Adrenal gland (tissue), 12 donors: ENCODE data around the gene SLC6A20. TPM values are rescaled to one million over a fixed set of nuclear protein-coding genes. Genes with fewer than 3 reads are reported as not detected.
A peak's percentile ranks its signal among the peaks of the same experiment; 100 is the strongest.

Source experiments
- DNase-seq, 7 donors: peaks; one replicate each; pipeline ENCODE4 v3.0.0-alpha.2; 2019 to 2020
- H3K27ac ChIP-seq, 5 donors: fragments of 200-600 bp; sonication (generic) in 4 of 5; 1 replicate in 3 of 5; 2 replicates in 2 of 5; pipeline versions ENCODE4 v1.5.1 to v1.8.0; 2016 to 2020; ENCODE audit warnings: mild to moderate bottlenecking in 1 of 5
- H3K27me3 ChIP-seq: fragments of 200-600 bp; 2 replicates; pipeline ENCODE4 v1.8.0; 2021
- H3K36me3 ChIP-seq, 2 donors: fragments of 200-600 bp; replicated peaks in 1 of 2; 1 replicate in 1 of 2; 2 replicates in 1 of 2; pipeline versions ENCODE4 v1.5.1 to v1.8.0; 2018 to 2022
- H3K4me1 ChIP-seq, 2 donors: fragments of 200-600 bp; replicated peaks in 1 of 2; 1 replicate in 1 of 2; 2 replicates in 1 of 2; pipeline versions ENCODE4 v1.5.1 to v1.8.0; 2018 to 2021
- H3K4me3 ChIP-seq, 4 donors: fragments of 200-600 bp; sonication (generic) in 3 of 4; one replicate each; pipeline ENCODE4 v1.5.1; 2016 to 2018
- H3K9me3 ChIP-seq, 3 donors: fragments of 200-600 bp; sonication (generic) in 1 of 3; replicated peaks in 1 of 3; 1 replicate in 2 of 3; 2 replicates in 1 of 3; pipeline versions ENCODE4 v1.5.1 to v1.8.0; 2016 to 2021
- POLR2A ChIP-seq, 2 donors: fragments of 450-650 bp; IDR thresholded peaks; one replicate each; pipeline ENCODE4 v1.6.1; 2017; ENCODE audit warnings: antibody characterized with exemption in 2 of 2, mild to moderate bottlenecking in 2 of 2, moderate library complexity in 1 of 2
- WGBS, 4 donors: extraction: QIAGEN DNeasy Blood & Tissue Kit in 2 of 4; methylation state at CpG; one replicate each; pipeline versions ENCODE4 v1.1.5 to v1.1.7; 2013 to 2017; 5-methylcytosine and 5-hydroxymethylcytosine counted together
- intact Hi-C, 2 donors: fragments of 100-400 bp; cut with DNase I; formaldehyde crosslinking; loops; one replicate each; pipeline versions ENCODE4 v1.14.1 to v1.15.0; 2022 to 2023
- polyA plus RNA-seq, 3 donors: library from polyadenylated mRNA; stranded (reverse); fragments of 200-250 nt in 2 of 3; fragments of 350-450 nt in 1 of 3; fragmentation: Illumina TruSeq in 1 of 3; extraction: RNeasy Lipid Tissue Mini Kit (QIAGEN cat#74804) in 1 of 3; gene quantifications; one replicate each; pipeline ENCODE4 v1.2.3, GENCODE V29; 2013 to 2014
- total RNA-seq, 9 donors: library from RNA; depleted of rRNA in 4 of 9; stranded (reverse); fragments of >200 nt in 4 of 9; fragments of 120-200 nt in 1 of 9; fragmentation: NEBNext Ultra II Directional in 1 of 9; extraction: Animal tissue kit (Norgen Biotek cat#: 25700) in 1 of 9; gene quantifications; one replicate each; pipeline versions ENCODE4 v1.1.0 to v1.2.4, GENCODE V29; 2013 to 2023
- TF ChIP-seq, protein P1 (sequence below), 6 experiments: fragments of 450-650 bp in 4 of 6; fragments of 200-600 bp in 2 of 6; sonication (generic) in 1 of 6; IDR thresholded peaks; 1 replicate in 5 of 6; 2 replicates in 1 of 6; pipeline versions ENCODE4 v1.5.1 to v1.8.0; 2016 to 2021; ENCODE audit warnings: antibody characterized with exemption in 6 of 6, mild to moderate bottlenecking in 2 of 6, moderate library complexity in 1 of 6
- donor health status: healthy with polysubstance abuse.
- donor health status: Bipolar disorder and iron deficiency.
- donor health status: DM: yes; HTN: yes; CAD: no.
- donor health status: DM: no; HTN: no; CAD: no.
- donor health status: DM: no; HTN: no; CAD: no.
- donor health status: DM: yes; HTN: yes; CAD: no.

SLC6A20 gene
- total and polyA plus RNA-seq, 12 donors, result 0.07 to 0.52 (median 0.13) TPM; not detected in 7

DNA sequence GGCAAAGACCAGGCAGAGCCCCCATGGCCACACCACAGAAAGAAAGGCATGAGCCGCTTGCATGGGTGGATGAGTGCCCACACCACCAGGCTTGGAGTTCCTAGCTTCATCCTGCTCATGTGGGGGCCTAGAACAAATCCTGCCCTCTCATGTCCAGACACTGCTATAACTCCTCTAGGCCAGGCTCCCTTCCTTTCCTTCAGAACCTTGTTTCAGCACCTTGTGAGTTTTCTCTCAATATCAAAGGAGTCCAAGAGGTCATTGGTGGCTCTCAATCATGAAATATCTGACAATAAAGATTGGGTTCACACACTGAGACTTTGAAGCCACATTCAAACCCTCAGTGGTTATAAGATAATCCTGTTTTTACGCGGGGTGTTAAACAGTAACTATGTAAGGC, 12.7 kb downstream of the SLC6A20 start:
- no peaks in the 10 kb centered on the region for H3K27me3 ChIP-seq
- DNase-seq, result no peak
- H3K9me3 ChIP-seq, result peaks cover 0 to 2% (median 0%) of the 10 kb centered on the region in 3 donors
- H3K4me1 ChIP-seq, result no peaks in the 10 kb centered on the region
- H3K36me3 ChIP-seq, result no peaks in the 10 kb centered on the region
- H3K4me3 ChIP-seq, result no peak overlapping the region
- H3K27ac ChIP-seq, result no peak overlapping the region
- 88 to 97% (median 93%) methylated on average over 2 to 3 of the region's 3 CpGs for WGBS, 4 donors
- intact Hi-C loops, result no loop called here
- TF ChIP-seq POLR2A (IDR thresholded peaks at IDR 0.05), result no peak
- TF ChIP-seq, protein P1, sequence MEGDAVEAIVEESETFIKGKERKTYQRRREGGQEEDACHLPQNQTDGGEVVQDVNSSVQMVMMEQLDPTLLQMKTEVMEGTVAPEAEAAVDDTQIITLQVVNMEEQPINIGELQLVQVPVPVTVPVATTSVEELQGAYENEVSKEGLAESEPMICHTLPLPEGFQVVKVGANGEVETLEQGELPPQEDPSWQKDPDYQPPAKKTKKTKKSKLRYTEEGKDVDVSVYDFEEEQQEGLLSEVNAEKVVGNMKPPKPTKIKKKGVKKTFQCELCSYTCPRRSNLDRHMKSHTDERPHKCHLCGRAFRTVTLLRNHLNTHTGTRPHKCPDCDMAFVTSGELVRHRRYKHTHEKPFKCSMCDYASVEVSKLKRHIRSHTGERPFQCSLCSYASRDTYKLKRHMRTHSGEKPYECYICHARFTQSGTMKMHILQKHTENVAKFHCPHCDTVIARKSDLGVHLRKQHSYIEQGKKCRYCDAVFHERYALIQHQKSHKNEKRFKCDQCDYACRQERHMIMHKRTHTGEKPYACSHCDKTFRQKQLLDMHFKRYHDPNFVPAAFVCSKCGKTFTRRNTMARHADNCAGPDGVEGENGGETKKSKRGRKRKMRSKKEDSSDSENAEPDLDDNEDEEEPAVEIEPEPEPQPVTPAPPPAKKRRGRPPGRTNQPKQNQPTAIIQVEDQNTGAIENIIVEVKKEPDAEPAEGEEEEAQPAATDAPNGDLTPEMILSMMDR (IDR thresholded peaks at IDR 0.05), result no peak

DNA sequence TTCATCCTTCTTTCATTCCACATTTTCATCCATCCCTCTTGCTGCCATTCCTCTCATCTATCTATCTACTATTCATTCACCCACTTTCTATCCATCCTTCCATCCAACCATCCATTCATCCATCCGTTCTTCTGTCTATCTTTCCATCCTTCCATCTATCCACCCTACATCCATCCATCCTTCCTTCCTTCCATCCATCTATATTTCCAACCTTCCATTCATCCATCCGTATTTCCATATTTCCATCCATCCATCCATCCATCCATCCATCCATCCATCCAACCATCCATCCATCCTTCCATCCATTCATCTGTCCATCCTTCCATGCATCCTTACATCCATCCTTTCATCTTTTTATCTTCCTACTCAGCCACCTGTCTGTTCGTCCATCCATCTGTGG, 14.0 kb downstream of the SLC6A20 start:
- no peaks in the 10 kb centered on the region for H3K4me1 ChIP-seq
- no peak for TF ChIP-seq POLR2A (IDR thresholded peaks at IDR 0.05)
- TF ChIP-seq, protein P1 (IDR thresholded peaks at IDR 0.05), result no peak
- H3K27ac ChIP-seq, result no peak overlapping the region
- 81 to 82% (median 82%) methylated on average over 3 of the region's 3 CpGs for WGBS, 4 donors
- intact Hi-C loops, result no loop called here
- no peaks in the 10 kb centered on the region for H3K9me3 ChIP-seq
- no peak for DNase-seq
- H3K36me3 ChIP-seq, result no peaks in the 10 kb centered on the region
- no peak overlapping the region for H3K4me3 ChIP-seq
- H3K27me3 ChIP-seq, result no peaks in the 10 kb centered on the region

DNA sequence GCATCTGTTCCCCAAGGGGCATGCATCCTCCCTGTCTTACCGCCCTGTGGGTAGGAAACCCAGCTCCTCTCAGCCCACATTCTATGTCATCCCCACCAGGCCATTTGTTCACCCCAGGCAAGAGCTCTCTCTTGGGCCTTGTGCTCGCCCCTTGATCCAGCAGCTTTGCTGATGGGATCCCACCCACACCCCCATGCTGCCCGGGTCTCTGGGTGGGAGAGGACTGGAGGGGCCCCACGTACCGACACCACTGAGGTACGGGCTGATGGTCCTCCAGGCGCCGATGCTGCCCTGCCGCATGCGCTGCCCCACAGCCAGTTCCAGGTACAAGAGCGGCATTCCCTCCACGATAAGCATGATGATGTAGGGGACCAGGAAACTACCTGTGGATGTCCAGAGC, 14.5 kb downstream of the SLC6A20 start:
- DNase-seq, result no peak
- 92 to 95% (median 92%) methylated on average over 6 to 12 of the region's 12 CpGs for WGBS, 4 donors
- no peak overlapping the region for H3K27ac ChIP-seq
- H3K4me3 ChIP-seq, result no peak overlapping the region
- H3K4me1 ChIP-seq, result no peaks in the 10 kb centered on the region
- TF ChIP-seq, protein P1 (IDR thresholded peaks at IDR 0.05), result no peak
- no peak for TF ChIP-seq POLR2A (IDR thresholded peaks at IDR 0.05)
- H3K9me3 ChIP-seq, result no peaks in the 10 kb centered on the region
- intact Hi-C loops, result no loop called here
- H3K27me3 ChIP-seq, result no peaks in the 10 kb centered on the region
- no peaks in the 10 kb centered on the region for H3K36me3 ChIP-seq

DNA sequence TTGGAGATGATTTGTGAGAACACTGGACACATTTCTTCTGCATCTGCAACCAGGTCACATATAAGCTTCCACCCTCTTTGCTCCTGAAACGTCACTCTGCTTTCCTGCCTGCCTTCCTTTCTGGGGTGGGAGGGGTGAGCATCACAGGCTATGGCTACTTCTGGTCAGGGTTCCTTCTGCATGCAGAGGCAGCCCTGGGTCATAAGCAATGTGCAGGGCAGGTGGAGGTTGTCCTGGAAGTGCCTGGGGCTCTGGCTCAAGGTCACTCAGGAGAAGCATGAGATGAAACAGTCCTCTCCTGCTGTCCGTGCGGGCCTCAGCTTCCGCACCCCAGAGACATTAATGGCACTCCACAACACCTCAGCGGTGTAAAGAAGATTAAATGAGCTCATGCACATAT, 15.1 kb downstream of the SLC6A20 start:
- intact Hi-C loops, result no loop called here
- H3K36me3 ChIP-seq, result no peaks in the 10 kb centered on the region
- TF ChIP-seq, protein P1 (IDR thresholded peaks at IDR 0.05), result no peak
- TF ChIP-seq POLR2A (IDR thresholded peaks at IDR 0.05), result no peak
- H3K27ac ChIP-seq, result no peak overlapping the region
- H3K4me1 ChIP-seq, result no peaks in the 10 kb centered on the region
- no peaks in the 10 kb centered on the region for H3K9me3 ChIP-seq
- no peaks in the 10 kb centered on the region for H3K27me3 ChIP-seq
- DNase-seq, result peak in 1 of 7 donors; percentile 10
- H3K4me3 ChIP-seq, result no peak overlapping the region
- 73 to 83% (median 78%) methylated on average over 3 to 5 of the region's 5 CpGs for WGBS, 4 donors
